Left lobe of liver (tissue), 2 donors: ENCODE data around the gene LAPTM5. TPM values are rescaled to one million over a fixed set of nuclear protein-coding genes. Genes with fewer than 3 reads are reported as not detected.
"Not testable (repeated sequence)": the region's sequence is repeated elsewhere in the genome, so short reads cannot be mapped to it uniquely, and the experiment has no call there.

Source experiments
- ATAC-seq: fragments of 200-7000 bp; cut with Tn5 transposase; one replicate; pipeline ENCODE4 v1.9.1; 2020; ENCODE audit warnings: mild to moderate bottlenecking, moderate library complexity
- DNase-seq: peaks from one replicate; pipeline ENCODE4 v3.0.0-alpha.2; 2020; ENCODE audit warnings: low spot score
- total RNA-seq: library from RNA; stranded (reverse); gene quantifications from one replicate; pipeline ENCODE4 v1.2.1, GENCODE V29; 2021
- donor health status: DM: no; HTN: no; CAD: no; lungs with moderate emphysema.
- donor health status: DM: no; HTN: yes; CAD: no.

The LAPTM5 gene
- total RNA-seq, 1 donor from 2014 or later, result 22.3 TPM

- DNase-seq (no peak), ATAC-seq (no peak)
Observed at GRCh38 chr1:30774550-30775432, 17.2 kb upstream of the LAPTM5 start.

- DNase-seq, result no peak
- ATAC-seq, result no peak
Observed at GRCh38 chr1:30773722-30774358, 16.3 kb upstream of the LAPTM5 start.

GRCh38 chr1:30771005-30771404 lies 13.4 kb upstream of the LAPTM5 start:
- ATAC-seq (no peak), DNase-seq (no peak)

GRCh38 chr1:30770150-30770549 lies 12.6 kb upstream of the LAPTM5 start:
- ATAC-seq (no peak), DNase-seq (no peak)

- ATAC-seq (peak; percentile 31), DNase-seq (no peak)
Observed at GRCh38 chr1:30768830-30769718, 11.5 kb upstream of the LAPTM5 start.

- DNase-seq (no peak), ATAC-seq (no peak)
Observed at GRCh38 chr1:30768159-30768829, 10.7 kb upstream of the LAPTM5 start.

GRCh38 chr1:30766948-30767347 lies 9.4 kb upstream of the LAPTM5 start:
- ATAC-seq, DNase-seq: not testable (repeated sequence)

- ATAC-seq (no peak), DNase-seq (no peak)
Observed at GRCh38 chr1:30765556-30766434, 8.2 kb upstream of the LAPTM5 start.

GRCh38 chr1:30764939-30765555 lies 7.5 kb upstream of the LAPTM5 start:
- no peak for ATAC-seq
- no peak for DNase-seq

- ATAC-seq, result no peak
- DNase-seq, result no peak
Observed at GRCh38 chr1:30764396-30764795, 6.8 kb upstream of the LAPTM5 start.

- ATAC-seq (no peak), DNase-seq (no peak)
Observed at GRCh38 chr1:30763651-30764248, 6.2 kb upstream of the LAPTM5 start.

GRCh38 chr1:30762930-30763650 lies 5.5 kb upstream of the LAPTM5 start:
- ATAC-seq, result no peak

GRCh38 chr1:30762152-30762929 lies 4.8 kb upstream of the LAPTM5 start:
- no peak for ATAC-seq

More at GRCh38 chr1:30762930-30763650, 5.5 kb upstream of the LAPTM5 start:
- DNase-seq, result no peak

GRCh38 chr1:30761381-30762151 lies 4.0 kb upstream of the LAPTM5 start:
- ATAC-seq (no peak), DNase-seq (no peak)

More at GRCh38 chr1:30762152-30762929, 4.8 kb upstream of the LAPTM5 start:
- no peak for DNase-seq

- ATAC-seq (no peak), DNase-seq (no peak)
Observed at GRCh38 chr1:30760596-30761324, 3.2 kb upstream of the LAPTM5 start.
